ENCODE measurements around the gene LPP.

Gene LPP

GRCh38 chr3:188383748-188384147 lies 229.8 kb downstream of the LPP start:
- in situ Hi-C loops (cut with HindIII; ENCODE audit: low sequenced_read_pairs), result no loop called here
- no peak overlapping the region for H3K4me3 ChIP-seq (ENCODE audit: low read depth, low read length)
- TF ChIP-seq, protein P1, sequence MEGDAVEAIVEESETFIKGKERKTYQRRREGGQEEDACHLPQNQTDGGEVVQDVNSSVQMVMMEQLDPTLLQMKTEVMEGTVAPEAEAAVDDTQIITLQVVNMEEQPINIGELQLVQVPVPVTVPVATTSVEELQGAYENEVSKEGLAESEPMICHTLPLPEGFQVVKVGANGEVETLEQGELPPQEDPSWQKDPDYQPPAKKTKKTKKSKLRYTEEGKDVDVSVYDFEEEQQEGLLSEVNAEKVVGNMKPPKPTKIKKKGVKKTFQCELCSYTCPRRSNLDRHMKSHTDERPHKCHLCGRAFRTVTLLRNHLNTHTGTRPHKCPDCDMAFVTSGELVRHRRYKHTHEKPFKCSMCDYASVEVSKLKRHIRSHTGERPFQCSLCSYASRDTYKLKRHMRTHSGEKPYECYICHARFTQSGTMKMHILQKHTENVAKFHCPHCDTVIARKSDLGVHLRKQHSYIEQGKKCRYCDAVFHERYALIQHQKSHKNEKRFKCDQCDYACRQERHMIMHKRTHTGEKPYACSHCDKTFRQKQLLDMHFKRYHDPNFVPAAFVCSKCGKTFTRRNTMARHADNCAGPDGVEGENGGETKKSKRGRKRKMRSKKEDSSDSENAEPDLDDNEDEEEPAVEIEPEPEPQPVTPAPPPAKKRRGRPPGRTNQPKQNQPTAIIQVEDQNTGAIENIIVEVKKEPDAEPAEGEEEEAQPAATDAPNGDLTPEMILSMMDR (IDR thresholded peaks at IDR 0.05; ENCODE audit: low read depth, low read length, missing control alignments), result no peak
- no peak for DNase-seq (ENCODE audit: low read depth)

DNA sequence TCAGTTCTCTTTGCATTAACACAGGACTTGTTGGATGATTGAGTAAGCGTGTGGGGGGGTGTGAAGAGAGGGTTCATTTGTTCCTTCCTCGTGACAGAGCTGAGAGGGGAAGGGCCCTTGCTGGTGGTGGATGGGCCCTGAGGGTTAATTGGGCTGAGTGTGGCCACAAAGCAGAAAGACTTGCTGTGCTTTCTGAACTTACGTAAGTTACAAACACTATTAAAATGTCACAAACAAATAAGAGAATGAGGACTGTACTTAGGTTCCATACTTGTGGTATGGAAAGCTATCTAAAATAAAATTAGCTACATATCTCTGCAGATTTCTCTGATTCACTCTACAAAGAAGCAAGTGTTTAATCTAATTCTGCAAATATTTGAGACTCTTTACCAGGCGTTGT lies 231.3 kb downstream of the LPP start:
- no peak for DNase-seq (ENCODE audit: low read depth)
- H3K4me3 ChIP-seq (ENCODE audit: low read depth, low read length), result no peak overlapping the region
- in situ Hi-C loops (cut with HindIII; ENCODE audit: low sequenced_read_pairs), result no loop called here
- TF ChIP-seq, protein P1 (IDR thresholded peaks at IDR 0.05; ENCODE audit: low read depth, low read length, missing control alignments), result no peak

GRCh38 chr3:188389711-188390342 lies 235.9 kb downstream of the LPP start:
- no peak for DNase-seq (ENCODE audit: low read depth)
- H3K4me3 ChIP-seq (ENCODE audit: low read depth, low read length), result no peak overlapping the region
- TF ChIP-seq, protein P1 (IDR thresholded peaks at IDR 0.05; ENCODE audit: low read depth, low read length, missing control alignments), result no peak
- in situ Hi-C loops (cut with HindIII; ENCODE audit: low sequenced_read_pairs), result no loop called here

DNA sequence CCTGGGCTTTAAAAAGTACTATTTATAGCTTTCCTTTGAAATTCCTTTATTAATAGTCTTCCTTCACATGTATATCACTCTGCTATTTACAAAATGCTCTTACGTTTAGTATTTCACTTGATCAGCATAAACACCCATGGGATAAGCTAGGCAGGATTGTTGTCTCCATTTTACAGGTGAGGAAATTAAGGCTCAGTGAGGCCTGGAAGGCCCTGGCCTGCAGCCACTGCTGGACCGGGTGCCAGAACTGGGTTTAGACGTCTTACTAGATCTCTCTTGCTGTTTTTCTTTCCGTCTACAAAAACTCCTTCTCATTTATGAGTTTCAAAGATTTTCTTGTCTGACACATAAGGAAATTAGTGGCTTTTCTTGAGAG lies 236.4 kb downstream of the LPP start:
- H3K4me3 ChIP-seq (ENCODE audit: low read depth, low read length), result no peak overlapping the region
- in situ Hi-C loops (cut with HindIII; ENCODE audit: low sequenced_read_pairs), result no loop called here
- TF ChIP-seq, protein P1 (IDR thresholded peaks at IDR 0.05; ENCODE audit: low read depth, low read length, missing control alignments), result no peak
- no peak for DNase-seq (ENCODE audit: low read depth)

GRCh38 chr3:188390775-188391443 lies 237.0 kb downstream of the LPP start:
- DNase-seq (ENCODE audit: low read depth), result no peak
- TF ChIP-seq, protein P1 (IDR thresholded peaks at IDR 0.05; ENCODE audit: low read depth, low read length, missing control alignments), result no peak
- in situ Hi-C loops (cut with HindIII; ENCODE audit: low sequenced_read_pairs), result no loop called here
- H3K4me3 ChIP-seq (ENCODE audit: low read depth, low read length), result no peak overlapping the region

DNA sequence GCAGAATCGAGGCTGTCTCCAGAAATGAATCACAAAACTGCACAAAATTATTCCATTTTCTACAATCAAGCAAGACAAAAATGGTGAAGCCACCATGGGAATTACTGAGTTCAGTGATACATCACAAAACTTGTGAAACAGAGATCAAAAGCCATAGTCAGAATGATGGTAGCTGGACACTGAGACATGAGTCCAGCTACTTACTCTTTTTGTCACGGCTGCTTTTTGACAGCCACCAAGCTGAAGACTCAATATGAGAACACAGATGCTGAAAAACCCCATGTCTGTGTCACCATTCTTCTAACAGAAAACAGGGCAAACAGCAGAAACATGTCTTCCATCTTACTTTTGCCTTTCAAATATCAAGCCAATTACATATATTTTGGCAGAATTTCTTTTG lies 237.6 kb downstream of the LPP start:
- in situ Hi-C loops (cut with HindIII; ENCODE audit: low sequenced_read_pairs), result no loop called here
- TF ChIP-seq, protein P1 (IDR thresholded peaks at IDR 0.05; ENCODE audit: low read depth, low read length, missing control alignments), result no peak
- no peak overlapping the region for H3K4me3 ChIP-seq (ENCODE audit: low read depth, low read length)
- DNase-seq (ENCODE audit: low read depth), result no peak
